Bladder microvascular endothelial cell (primary cell): Measurements from ENCODE around the gene SMG9. TPM values are rescaled to one million over a fixed set of nuclear protein-coding genes. Genes with fewer than 3 reads are reported as not detected.

Experiments used
- total RNA-seq: library from RNA; depleted of rRNA; stranded (reverse); fragments of >200 nt; gene quantifications from 2 replicates; pipeline ENCODE4 v1.2.3, GENCODE V29; 2014

The SMG9 gene, protein sequence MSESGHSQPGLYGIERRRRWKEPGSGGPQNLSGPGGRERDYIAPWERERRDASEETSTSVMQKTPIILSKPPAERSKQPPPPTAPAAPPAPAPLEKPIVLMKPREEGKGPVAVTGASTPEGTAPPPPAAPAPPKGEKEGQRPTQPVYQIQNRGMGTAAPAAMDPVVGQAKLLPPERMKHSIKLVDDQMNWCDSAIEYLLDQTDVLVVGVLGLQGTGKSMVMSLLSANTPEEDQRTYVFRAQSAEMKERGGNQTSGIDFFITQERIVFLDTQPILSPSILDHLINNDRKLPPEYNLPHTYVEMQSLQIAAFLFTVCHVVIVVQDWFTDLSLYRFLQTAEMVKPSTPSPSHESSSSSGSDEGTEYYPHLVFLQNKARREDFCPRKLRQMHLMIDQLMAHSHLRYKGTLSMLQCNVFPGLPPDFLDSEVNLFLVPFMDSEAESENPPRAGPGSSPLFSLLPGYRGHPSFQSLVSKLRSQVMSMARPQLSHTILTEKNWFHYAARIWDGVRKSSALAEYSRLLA
- 8.4 and 15.9 TPM in 2 replicates for total RNA-seq

DNA sequence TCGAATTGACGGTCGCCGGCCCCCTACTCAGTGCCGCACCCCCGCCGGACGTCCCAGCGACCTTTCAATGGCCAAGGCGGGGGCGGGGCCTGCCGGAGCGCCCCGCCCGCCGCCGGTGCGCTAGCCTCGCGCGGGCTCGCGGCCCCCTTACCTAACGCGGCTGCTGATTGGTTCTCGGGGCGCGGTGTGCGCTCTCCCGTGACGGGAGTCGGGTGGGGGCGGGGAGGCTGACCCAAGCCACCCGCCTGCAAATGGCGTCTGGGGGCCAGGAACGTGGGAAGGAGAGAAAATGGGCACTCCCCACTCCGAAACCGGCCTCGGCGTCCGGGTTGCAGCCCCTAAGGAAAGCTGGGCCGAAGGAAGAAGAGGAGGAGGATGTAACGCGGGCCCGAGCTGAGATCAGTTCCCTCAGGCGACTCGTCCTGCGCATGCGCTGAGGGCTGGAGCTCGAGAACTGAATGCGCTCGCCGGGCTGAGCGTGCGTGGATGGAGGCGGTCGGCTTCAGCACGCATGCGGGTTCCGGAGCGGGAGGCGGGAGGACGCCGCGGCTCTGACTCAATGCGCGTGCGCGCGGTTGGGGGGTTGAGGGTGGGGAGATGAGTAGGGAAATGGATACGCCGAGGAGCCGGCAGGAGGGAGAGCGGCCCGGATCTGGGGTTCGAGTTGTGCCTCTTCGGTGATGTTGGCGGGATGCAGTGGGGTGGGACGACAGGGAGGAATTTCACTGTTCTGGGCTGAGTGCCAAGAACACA, at the start of gene SMG9:
SMG9 (minus strand) TSS at position 460 of the 753 bp plus-strand sequence. CDS start 4,221 bp downstream, outside the sequence.

DNA sequence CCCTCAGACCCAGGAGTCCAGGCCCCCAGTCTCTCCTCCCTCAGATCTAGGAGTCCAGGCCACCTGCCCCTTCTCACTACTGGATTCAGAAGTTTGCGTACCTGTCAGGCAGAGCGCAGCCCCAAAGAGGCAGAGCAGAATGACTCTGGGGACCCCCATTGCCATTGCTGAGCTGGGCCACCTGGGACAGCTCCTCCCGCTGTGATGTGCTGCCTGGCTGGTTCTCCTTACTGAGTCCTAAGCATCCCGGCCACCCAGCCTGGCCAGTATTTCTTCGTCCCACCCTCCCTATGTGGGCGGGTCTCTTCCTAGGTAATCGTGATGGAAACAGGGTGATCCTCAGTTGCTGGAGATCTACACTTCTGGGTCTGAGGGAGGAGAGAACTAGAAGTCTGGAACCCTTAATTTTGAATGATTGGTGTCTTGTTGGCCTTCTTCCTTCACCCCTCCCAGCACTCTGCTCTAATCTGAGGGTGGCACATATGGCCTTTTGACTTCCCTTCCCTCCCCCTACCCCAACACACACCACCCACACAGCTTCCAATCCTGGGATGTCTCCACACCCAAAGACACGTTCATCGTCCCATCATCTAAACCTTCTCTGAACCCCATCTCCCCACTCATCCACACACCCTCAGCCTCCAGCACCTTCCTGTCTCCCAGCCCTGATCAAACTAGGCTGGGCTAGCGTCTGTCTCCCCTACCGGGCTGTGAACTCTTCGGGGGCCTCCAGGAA, 47.6 kb upstream of the SMG9 start, which contains the start of gene LYPD5:
LYPD5 (minus strand) TSS at position 232 of the 736 bp plus-strand sequence; CDS start at position 165, 67 bp downstream.

GRCh38 chr19:43780706-43781525, 26.2 kb upstream of the SMG9 start, which contains the start of gene KCNN4:
Gene KCNN4 (minus strand): TSS chr19:43780973. CDS start chr19:43780861, 112 bp downstream.

GRCh38 chr19:43715776-43716175, 39.0 kb downstream of the SMG9 start, which contains the start of gene IRGC:
Gene IRGC (plus strand): TSS chr19:43716076. CDS start chr19:43718559, 2,483 bp downstream.

Other genes starting within 250 kb of the SMG9 start
- 79.2 and 94.7 TPM in 2 replicates for gene ETHE1, start 227.8 kb downstream of the SMG9 start, total RNA-seq
- 0.06 and 0.16 TPM in 2 replicates for gene ZNF575, start 221.8 kb downstream of the SMG9 start, total RNA-seq
- 12.1 and 13.0 TPM in 2 replicates for gene XRCC1, start 179.4 kb downstream of the SMG9 start, total RNA-seq
- 0.16 and 2.8 TPM in 2 replicates for gene PINLYP, start 179.2 kb downstream of the SMG9 start, total RNA-seq
- 16.0 and 53.0 TPM in 2 replicates for gene IRGQ, start 158.8 kb downstream of the SMG9 start, total RNA-seq
- gene ZNF576, start 158.4 kb downstream of the SMG9 start, total RNA-seq: 7.8 and 9.6 TPM in 2 replicates
- gene SRRM5, start 142.9 kb downstream of the SMG9 start, total RNA-seq: 0.06 TPM in 1 of 2 replicates, not detected in the other
- 36.1 and 37.7 TPM in 2 replicates for gene ZNF428, start 135.3 kb downstream of the SMG9 start, total RNA-seq
- gene CADM4, start 115.1 kb downstream of the SMG9 start, total RNA-seq: 1.5 and 36.1 TPM in 2 replicates
- gene PLAUR, start 84.8 kb downstream of the SMG9 start, total RNA-seq: 27.5 and 33.2 TPM in 2 replicates
- gene IRGC, start 38.9 kb downstream of the SMG9 start, total RNA-seq: not detected in 2 replicates
- gene KCNN4, start 26.0 kb upstream of the SMG9 start, total RNA-seq: 0.38 and 0.65 TPM in 2 replicates
- 0.19 and 0.32 TPM in 2 replicates for gene LYPD5, start 47.5 kb upstream of the SMG9 start, total RNA-seq
- 5.0 and 12.3 TPM in 2 replicates for gene ZNF283, start 72.4 kb upstream of the SMG9 start, total RNA-seq
- gene ZNF404, start 129.0 kb upstream of the SMG9 start, total RNA-seq: 0.16 and 0.69 TPM in 2 replicates
- gene ZNF45, start 180.3 kb upstream of the SMG9 start, total RNA-seq: 11.5 and 19.4 TPM in 2 replicates
- gene ZNF221, start 196.3 kb upstream of the SMG9 start, total RNA-seq: 3.2 and 8.1 TPM in 2 replicates
- 3.9 and 7.8 TPM in 2 replicates for gene ZNF155, start 229.2 kb upstream of the SMG9 start, total RNA-seq
- 2.1 and 4.5 TPM in 2 replicates for gene ZNF230, start 248.0 kb upstream of the SMG9 start, total RNA-seq